ENCODE results near the gene PES1. TPM values are rescaled to one million over a fixed set of nuclear protein-coding genes. Genes with fewer than 3 reads are reported as not detected.
"Not testable (repeated sequence)": the region's sequence is repeated elsewhere in the genome, so short reads cannot be mapped to it uniquely, and the experiment has no call there.

PES1 gene
- total RNA-seq, 1 donor from 2014 or later, result 29.6 TPM

- DNase-seq, result no peak
Measured at GRCh38 chr22:30607939-30608338, 16.2 kb upstream of the PES1 start.

DNA sequence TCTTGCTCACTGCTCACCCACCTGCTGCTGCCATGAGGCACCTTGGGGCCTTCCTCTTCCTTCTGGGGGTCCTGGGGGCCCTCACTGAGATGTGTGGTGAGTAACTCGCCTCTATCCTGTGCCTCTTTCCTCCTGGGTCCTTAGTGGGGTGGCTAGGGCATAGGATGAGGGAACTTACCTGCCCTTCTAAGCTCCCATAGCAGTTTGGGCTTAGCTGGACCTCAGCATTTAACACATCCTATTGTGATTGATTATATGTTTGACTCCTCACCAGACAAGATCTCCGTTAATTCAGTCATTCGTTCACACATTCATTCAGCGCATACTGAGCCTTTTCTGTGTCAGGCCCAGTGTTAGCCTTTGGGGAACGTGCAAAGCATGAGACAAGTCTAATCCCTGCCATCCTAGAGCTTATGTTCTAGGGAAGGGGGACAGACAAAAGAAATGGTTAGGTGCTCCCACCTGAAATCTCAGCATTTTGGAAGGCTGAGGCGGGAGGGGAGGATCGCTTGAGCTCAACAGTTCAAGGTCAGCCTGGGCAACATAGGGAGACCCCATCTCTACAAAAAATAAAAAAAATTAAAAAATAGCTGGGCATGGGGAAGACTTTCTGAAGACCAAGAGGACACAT, 15.7 kb upstream of the PES1 start:
- no peak for DNase-seq

GRCh38 chr22:30606455-30607299, 15.0 kb upstream of the PES1 start, which contains the start of gene TCN2:
TCN2 (plus strand) TSS chr22:30607174; CDS start chr22:30607332, 158 bp downstream.
- DNase-seq, result peak; percentile 67

DNA sequence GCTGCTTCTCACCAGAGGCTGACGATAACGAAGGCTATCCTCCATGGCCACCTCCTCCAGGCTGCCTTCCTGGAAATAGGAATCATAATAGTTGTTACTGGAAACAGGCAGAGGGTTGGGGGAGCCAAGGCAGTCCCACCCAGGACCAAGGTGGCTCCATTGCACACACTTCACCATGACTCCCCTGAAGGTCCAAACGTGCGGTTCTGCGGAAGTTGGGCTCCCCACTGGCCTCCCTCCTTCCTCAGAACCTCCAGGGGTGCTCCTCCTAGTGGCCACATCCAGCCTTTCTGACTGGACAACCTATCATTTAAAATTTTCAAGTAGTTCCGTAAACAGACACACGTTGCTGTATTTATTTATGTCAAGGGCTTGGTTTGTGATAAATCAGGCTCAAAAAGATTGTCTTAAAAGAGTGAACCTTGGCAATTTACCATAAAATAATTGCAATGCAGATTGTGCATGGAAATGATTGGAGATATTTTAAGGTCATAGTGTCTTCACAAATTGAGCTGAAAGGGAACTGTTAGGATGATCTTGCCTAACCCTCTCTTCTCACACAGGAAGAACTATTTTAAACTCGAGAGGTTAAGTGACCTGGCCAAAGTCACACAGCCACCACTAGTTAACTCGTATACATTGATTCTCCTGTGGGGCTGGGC, 13.9 kb upstream of the PES1 start:
- no peak for DNase-seq

DNA sequence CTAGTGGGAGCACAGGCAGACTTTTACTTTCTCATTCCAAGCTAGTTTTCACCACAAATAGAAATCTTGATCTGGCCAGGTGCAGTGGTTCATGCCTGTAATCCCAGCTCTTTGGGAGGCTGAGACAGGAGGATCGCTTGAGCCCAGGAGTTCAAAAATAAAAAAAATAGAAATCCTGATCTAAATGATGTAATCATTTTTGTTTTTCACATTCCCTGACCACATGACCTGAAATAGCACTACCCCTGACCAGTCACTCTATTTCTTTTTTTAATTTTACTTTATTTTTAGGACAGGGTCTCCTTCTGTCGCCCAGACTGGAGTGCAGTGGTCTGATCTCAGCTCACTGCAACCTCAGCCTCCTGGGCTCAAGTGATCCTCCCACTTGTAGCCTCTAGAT, 13.0 kb upstream of the PES1 start:
- DNase-seq, result no peak

- DNase-seq, result no peak
Measured at GRCh38 chr22:30603801-30604200, 12.1 kb upstream of the PES1 start.

DNA sequence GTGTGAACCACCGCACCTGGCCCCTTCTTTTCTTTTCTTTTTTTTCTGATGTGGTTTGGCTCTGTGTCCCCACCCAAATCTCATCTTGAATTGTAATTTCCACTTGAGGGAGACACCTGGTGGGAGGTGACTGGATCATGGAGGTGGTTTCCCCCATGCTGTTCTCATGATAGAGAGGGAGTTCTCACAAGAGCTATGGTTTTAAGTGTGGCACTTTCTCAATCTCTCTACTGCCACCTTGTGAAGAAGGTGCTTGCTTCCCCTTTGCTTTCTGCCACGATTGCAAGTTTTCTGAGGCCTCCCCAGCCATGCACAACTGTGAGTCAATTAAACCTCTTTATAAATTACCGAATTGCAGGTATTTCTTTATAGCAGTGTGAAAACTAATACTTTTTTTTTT, 10.3 kb upstream of the PES1 start:
- no peak for DNase-seq

DNA sequence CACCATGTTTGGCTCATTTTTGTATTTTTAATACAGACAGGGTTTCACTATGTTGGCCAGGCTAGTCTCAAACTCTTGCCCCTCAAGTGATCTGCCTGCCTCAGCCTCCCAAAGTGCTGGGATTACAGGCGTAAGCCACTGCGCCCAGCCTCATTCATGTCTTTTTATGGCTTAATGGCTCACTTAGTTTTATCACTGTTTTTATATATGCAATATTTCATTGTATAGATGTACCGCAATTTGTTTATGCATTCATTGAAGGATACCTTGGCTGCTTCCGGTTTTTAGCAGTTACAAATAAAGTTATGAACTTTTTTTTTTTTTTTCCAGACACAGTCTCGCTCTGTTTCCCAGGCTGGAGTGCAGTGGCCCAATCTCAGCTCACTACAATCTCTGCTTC, 9.8 kb upstream of the PES1 start:
- no peak for DNase-seq

- DNase-seq, result no peak
Measured at GRCh38 chr22:30600921-30601320, 9.2 kb upstream of the PES1 start.

- no peak for DNase-seq
Measured at GRCh38 chr22:30598986-30599385, 7.3 kb upstream of the PES1 start.

- DNase-seq, result no peak
Measured at GRCh38 chr22:30596886-30597285, 5.2 kb upstream of the PES1 start.

DNA sequence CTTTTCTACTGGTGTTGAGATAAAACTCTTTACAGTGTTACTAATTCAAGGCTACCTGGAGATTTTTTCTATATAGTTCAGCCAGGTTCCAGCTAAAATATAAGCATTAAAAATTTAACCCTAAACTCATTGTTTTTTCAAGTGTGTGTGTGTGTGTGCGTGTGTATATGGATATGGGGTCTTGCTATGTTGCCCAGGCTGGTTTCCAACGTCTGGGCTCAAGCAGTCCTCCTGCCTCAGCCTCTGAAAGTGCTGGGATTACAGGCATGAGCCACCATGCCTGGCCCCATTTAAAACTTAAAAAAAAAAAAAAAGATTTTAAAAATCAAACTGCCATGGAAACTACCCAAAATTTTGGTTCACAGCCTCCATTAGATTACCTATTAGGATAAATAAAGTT, 4.5 kb upstream of the PES1 start:
- no peak for DNase-seq

GRCh38 chr22:30592360-30592713, 627 bp upstream of the PES1 start:
- DNase-seq, result not testable (repeated sequence)

DNA sequence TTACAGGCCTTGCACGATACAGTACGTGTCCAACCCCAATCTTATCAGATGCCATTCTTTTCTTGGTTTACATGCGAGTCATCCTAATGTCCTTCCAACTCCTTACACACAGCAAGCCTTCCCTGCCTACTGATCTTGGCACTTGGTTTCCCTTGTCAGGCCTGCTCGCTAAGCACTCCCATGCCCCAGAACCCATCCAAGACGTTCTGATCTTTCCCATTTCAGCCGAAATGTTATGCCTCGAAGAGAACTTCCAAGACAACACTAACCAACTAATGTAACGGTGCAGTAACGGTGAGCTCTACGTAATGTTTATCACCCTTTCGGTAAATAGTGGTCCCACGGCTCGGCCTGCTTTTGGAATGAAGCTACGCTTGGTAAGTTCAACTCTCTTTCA, 521 bp downstream of the PES1 start:
- no peak for DNase-seq

DNA sequence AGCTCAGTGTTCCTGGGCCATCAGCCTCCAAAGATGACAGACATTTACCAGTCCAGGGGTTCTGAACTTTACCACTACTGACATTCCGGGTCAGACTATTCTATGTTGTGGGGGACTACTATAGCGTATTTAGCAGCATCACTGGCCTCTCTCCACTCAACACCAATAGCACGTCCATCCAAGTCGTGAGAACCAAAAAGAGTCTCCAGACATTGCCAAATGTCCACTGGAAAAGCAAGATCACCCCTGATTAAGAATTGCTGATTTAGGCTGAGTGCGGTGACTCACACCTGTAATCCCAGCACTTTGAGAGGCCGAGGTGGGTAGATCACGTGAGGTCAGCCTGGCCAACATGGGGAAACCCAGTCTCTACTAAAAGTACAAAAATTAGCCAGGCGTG, 5.3 kb downstream of the PES1 start:
- DNase-seq, result no peak

- no peak for DNase-seq
Measured at GRCh38 chr22:30584441-30584840, 7.3 kb downstream of the PES1 start.

- DNase-seq, result peak; percentile 49
Measured at GRCh38 chr22:30582788-30583545, 8.7 kb downstream of the PES1 start.

DNA sequence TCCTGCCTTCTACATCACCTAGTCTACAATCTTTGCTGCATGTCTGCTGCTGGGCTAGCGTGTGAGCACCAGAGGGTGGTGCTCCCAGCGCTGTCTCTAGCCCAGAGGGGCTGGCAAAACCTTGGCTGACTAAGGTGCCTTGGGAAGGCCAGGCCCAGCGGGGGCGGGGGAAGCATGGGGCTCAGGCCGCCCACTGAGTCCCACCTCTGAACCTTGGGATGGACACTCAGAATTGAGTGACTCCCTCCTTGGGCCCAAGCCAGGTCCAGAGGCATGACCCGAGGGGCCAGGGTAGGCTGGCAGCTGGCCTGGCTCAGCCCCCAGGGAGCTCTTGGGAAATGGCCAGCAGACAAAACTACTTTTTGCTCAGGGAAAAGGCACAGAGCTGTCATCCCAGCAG, 9.7 kb downstream of the PES1 start:
- DNase-seq, result no peak

GRCh38 chr22:30580896-30581295, 10.8 kb downstream of the PES1 start:
- no peak for DNase-seq

DNA sequence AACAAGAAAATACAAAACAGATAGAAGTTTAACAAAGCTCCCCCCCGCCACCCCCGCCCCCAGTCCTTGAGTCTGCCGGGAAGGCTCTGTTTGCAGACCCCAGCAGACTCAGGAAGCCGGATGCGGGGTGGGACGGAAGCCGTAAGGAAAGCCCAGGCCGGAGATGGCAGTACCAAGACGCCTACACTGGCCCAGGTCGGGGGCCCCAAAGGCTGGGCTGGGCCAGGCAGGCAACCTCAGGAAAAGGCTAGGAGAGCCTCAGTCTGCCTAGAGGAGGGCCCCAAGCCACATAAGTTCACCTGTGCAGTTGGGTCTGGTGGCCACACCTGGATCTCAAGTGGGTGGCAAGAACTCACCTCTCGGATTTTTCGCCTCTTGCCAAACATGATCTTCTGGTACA, 13.2 kb downstream of the PES1 start:
- DNase-seq, result no peak

DNA sequence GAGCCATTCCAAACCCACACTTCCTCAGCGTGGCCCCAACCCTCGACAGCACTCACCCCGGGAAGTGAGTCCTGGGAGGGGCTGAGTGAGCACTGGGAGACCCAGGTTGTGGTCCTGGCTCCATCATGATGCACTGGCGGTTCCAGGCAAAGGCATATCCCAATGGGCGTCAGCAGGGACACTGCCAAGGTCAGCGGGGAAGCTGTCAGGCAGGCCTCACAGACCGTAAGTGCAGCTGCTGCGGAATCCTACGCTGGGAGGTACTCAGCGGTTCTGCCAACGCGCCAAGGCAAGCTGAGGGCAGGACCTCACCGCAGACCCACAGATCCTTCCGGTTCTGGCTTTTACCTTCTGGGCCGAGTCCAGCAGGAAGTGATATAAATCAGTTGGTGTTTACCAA, 15.9 kb downstream of the PES1 start:
- no peak for DNase-seq

GRCh38 chr22:30574997-30575671, 16.6 kb downstream of the PES1 start:
- no peak for DNase-seq
